ENCODE measurements around the gene QRFP.

Gene QRFP

DNA sequence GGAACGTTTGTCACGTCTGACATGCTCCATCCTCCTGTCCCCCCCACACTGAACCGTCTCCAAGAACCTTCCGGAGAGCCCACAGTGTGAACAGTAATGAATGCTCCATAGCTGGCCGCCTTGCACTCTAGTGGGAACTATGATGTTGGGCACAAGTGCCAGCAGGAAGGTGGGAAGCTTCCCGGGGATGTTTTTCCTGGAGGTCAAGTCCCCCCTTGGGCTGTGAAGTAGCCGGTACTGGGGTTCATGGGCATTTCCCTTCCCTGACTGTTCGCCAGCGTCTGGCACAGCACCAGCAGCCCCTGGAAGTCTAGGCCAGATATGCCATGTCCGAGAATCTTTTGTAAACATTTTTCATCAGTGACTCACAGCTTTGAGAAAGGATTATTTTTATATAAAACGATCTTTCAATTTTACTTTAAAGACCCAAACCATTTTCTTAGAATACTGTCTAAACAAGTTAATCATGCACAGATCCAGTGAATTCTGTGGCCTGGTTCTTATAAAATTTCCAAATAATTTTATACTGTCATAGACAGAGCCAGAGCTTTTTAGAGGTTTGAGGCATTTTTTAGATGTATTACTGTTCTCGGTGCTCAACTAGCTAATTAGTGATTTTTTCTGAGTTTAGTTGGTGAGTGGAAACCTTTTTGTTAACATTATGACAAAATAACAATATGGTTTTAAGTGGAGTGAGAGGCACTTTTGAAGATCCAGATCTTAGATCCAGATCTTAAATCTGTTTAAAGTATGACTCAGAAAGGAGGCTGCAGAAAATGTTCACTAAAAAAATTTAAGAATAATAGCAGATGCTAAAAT, 49.9 kb downstream of the QRFP start:
- ChIA-PET POLR2A (no interaction called here), CTCF (interaction anchor here (1.1 to 1.6 kb wide), 5 partner anchors 16 to 146 kb away, joined by 3 to 4 read pairs (median 4); no protein-coding TSS in a partner anchor)
- no peak for TF ChIP-seq CTCF (IDR thresholded peaks at IDR 0.05; ENCODE audit: control extremely low read depth, extremely low read depth, low read depth, missing control alignments)
- DNase-seq (ENCODE audit: extremely low spot score), result no peak

GRCh38 chr9:130845901-130846481, 50.6 kb downstream of the QRFP start:
- ChIA-PET CTCF (interaction anchor here (1.1 to 1.7 kb wide), 8 partner anchors 15 to 200 kb away, joined by 3 to 6 read pairs (median 4); no protein-coding TSS in a partner anchor), POLR2A (interaction anchor here (0.6 kb wide), 1 partner anchor 269 kb away, joined by 7 read pairs; no protein-coding TSS in a partner anchor)
- TF ChIP-seq CTCF (IDR thresholded peaks at IDR 0.05; ENCODE audit: control extremely low read depth, extremely low read depth, low read depth, missing control alignments), result no peak
- no peak for DNase-seq (ENCODE audit: extremely low spot score)

GRCh38 chr9:130845254-130845653, 51.4 kb downstream of the QRFP start:
- no peak for TF ChIP-seq CTCF (IDR thresholded peaks at IDR 0.05; ENCODE audit: control extremely low read depth, extremely low read depth, low read depth, missing control alignments)
- CTCF ChIA-PET, result interaction anchor here (0.8 to 1.7 kb wide), 6 partner anchors 17 to 201 kb away, joined by 3 to 6 read pairs (median 4); no protein-coding TSS in a partner anchor

DNA sequence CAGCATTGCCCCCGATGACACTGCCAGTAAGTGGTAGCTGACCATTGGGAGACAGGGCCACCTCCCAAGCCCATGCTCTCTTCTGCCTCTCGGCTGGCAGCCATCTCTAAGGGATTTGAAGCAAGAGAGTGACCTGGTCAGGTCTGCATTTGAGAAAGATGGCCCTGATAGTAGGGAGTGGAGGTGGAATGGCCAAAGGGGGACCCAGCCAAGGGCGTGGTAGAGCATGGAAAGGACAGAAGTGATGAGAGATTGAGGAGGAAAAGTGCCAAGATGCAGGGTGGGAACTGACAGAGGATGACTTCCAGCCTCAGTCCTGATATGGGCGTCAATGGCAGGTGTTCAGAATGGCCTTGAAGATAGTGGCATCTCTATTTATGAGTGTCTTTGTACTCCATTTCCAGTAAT, 52.6 kb downstream of the QRFP start:
- ChIA-PET CTCF (interaction anchor here (1.0 kb wide), 1 partner anchor 22 kb away, joined by 3 read pairs; no protein-coding TSS in a partner anchor), POLR2A (no interaction called here)
- no peak for TF ChIP-seq CTCF (IDR thresholded peaks at IDR 0.05; ENCODE audit: control extremely low read depth, extremely low read depth, low read depth, missing control alignments)
- no peak for DNase-seq (ENCODE audit: extremely low spot score)

More at GRCh38 chr9:130845254-130845653, 51.4 kb downstream of the QRFP start:
- DNase-seq (ENCODE audit: extremely low spot score), result no peak
- POLR2A ChIA-PET, result interaction anchor here (0.6 kb wide), 1 partner anchor 268 kb away, joined by 7 read pairs; no protein-coding TSS in a partner anchor

DNA sequence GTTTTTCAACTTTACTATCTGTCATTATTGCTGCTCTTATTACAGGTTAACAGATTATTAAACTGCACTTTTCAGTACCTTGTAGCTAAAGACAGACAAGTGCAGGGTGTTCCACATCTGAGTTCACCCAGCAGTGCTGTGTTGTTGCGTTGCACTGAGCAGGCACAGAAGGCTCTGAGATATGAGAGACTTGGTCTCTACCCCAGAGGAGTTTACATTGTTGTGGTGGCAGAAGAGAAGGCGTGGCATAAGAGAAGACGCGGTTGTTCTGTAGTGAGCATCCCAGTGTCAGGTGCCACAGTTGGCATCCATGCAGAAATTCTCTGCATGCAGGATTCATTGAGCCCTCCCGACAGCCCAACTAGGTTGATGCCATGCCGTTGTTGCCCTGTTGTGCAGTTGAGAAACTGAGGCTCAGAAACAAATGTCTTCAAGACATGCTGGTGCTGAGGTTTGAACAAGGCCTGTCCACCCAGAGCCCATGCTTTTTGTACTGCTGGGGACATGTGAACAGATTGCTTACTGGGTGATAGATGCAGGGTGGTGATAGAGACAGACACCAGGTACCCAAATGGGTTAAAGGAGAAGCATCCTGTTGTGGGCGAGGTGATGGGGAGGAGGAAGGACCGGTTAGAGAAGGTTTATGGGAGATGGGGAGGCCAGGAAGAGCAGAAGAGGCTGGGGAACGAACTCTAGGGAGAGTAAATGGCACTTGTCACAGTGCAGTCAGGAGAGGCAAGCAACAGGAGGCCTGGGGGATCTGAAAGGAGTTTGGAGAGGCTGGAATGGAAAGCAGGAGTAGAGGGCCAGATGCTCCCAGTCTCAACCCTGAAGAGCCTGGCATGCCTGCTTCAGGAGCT, 53.3 kb downstream of the QRFP start:
- DNase-seq (ENCODE audit: extremely low spot score), result no peak
- TF ChIP-seq CTCF (IDR thresholded peaks at IDR 0.05; ENCODE audit: control extremely low read depth, extremely low read depth, low read depth, missing control alignments), result no peak
- ChIA-PET CTCF (interaction anchor here (0.9 to 2.2 kb wide), 3 partner anchors 23 to 143 kb away, joined by 3 to 9 read pairs (median 3); no protein-coding TSS in a partner anchor), POLR2A (no interaction called here)
